Fibroblast of lung (primary cell): Measurements from ENCODE around the gene NSMCE3. TPM values are rescaled to one million over a fixed set of nuclear protein-coding genes. Genes with fewer than 3 reads are reported as not detected.

Experiments
- DNase-seq, 2 donors: peaks; one replicate each; pipeline versions ENCODE4 v3.0.0 to v3.0.0-alpha.2; 2010; ENCODE audit warnings: low read depth in 2 of 2
- H2AFZ ChIP-seq: 2 replicates; pipeline ENCODE4 v1.5.1; 2012; ENCODE audit warnings: low read length, control low read depth, inconsistent platforms
- H3K27ac ChIP-seq: 2 replicates; pipeline ENCODE4 v1.5.1; 2011; ENCODE audit warnings: low read length, control low read depth; ENCODE audit not compliant: insufficient read depth
- H3K27me3 ChIP-seq: 2 replicates; pipeline ENCODE4 v1.5.1; 2011; ENCODE audit warnings: mild to moderate bottlenecking, low read length; ENCODE audit not compliant: control insufficient read depth, insufficient read depth
- H3K36me3 ChIP-seq: 2 replicates; pipeline ENCODE4 v1.5.1; 2011; ENCODE audit warnings: low read length; ENCODE audit not compliant: control insufficient read depth, insufficient read depth
- H3K4me1 ChIP-seq: 2 replicates; pipeline ENCODE4 v1.5.1; 2011; ENCODE audit warnings: low read length; ENCODE audit not compliant: control insufficient read depth, insufficient read depth; ENCODE audit errors: extremely low read depth
- H3K4me2 ChIP-seq: 2 replicates; pipeline ENCODE4 v1.5.1; 2011; ENCODE audit warnings: low read length, control low read depth; ENCODE audit not compliant: insufficient read depth; ENCODE audit errors: extremely low read depth
- H3K4me3 ChIP-seq, 4 experiments: fragments of 200-600 bp in 1 of 4; sonication (generic) in 1 of 4; replicated peaks in 1 of 4; 2 replicates each; pipeline ENCODE4 v1.5.1; 2011 to 2016; ENCODE audit warnings: low read length in 4 of 4, low read depth in 3 of 4, mild to moderate bottlenecking in 3 of 4, control low read depth in 2 of 4, inconsistent platforms in 1 of 4, mixed read lengths in 1 of 4; ENCODE audit not compliant: insufficient read depth in 1 of 4; ENCODE audit errors: control extremely low read depth in 1 of 4
- H3K79me2 ChIP-seq: 2 replicates; pipeline ENCODE4 v1.5.1; 2012; ENCODE audit warnings: mild to moderate bottlenecking, low read length, inconsistent platforms; ENCODE audit not compliant: control insufficient read depth, insufficient read depth
- H3K9ac ChIP-seq: 2 replicates; pipeline ENCODE4 v1.5.1; 2011; ENCODE audit warnings: mild to moderate bottlenecking, low read length, control low read depth; ENCODE audit not compliant: insufficient read depth
- H3K9me3 ChIP-seq: 2 replicates; pipeline ENCODE4 v1.5.1; 2012; ENCODE audit warnings: low read depth, low read length; ENCODE audit not compliant: control insufficient read depth, insufficient read depth
- H4K20me1 ChIP-seq: 2 replicates; pipeline ENCODE4 v1.5.1; 2011; ENCODE audit warnings: low read length; ENCODE audit not compliant: control insufficient read depth, insufficient read depth; ENCODE audit errors: extremely low read depth
- CTCF ChIP-seq, 2 donors: IDR thresholded peaks in 1 of 2; conservative IDR thresholded peaks in 1 of 2; 1 replicate in 1 of 2; 2 replicates in 1 of 2; pipeline ENCODE4 v1.5.1; 2011 to 2012; ENCODE audit warnings: low read length in 2 of 2, control low read depth in 1 of 2, inconsistent platforms in 1 of 2, low read depth in 1 of 2, mild to moderate bottlenecking in 1 of 2
- EZH2 ChIP-seq: IDR thresholded peaks from 2 replicates; pipeline ENCODE4 v1.5.1; 2012; ENCODE audit warnings: low read length, control low read depth, mild to moderate bottlenecking; ENCODE audit errors: missing control alignments
- polyA plus RNA-seq, 2 donors: library from polyadenylated mRNA; depleted of rRNA in 1 of 2; stranded (reverse) in 1 of 2; unstranded in 1 of 2; fragments of >200 nt; gene quantifications; 2 replicates each; pipeline ENCODE4 v1.2.1, GENCODE V29; 2011 to 2012; ENCODE audit warnings: missing spikeins in 1 of 2
- total RNA-seq: library from RNA; depleted of rRNA; stranded (reverse); fragments of >200 nt; gene quantifications from 2 replicates; pipeline ENCODE4 v1.2.1, GENCODE V29; 2014

NSMCE3 gene
- total and polyA plus RNA-seq, 2 donors (not counting 1 experiment from before 2014, with no cell fraction given) = 7.2 to 8.8 TPM

GRCh38 chr15:29266052-29266582, 3.5 kb downstream of the NSMCE3 start:
- TF ChIP-seq EZH2 (no peak), CTCF (conservative IDR thresholded peaks at IDR 0.05 in 1 of 2, IDR thresholded peaks at IDR 0.05 in 1 of 2; ENCODE audit: low read depth in 1 of 2, low read length in 2 of 2) (no peak)
- Histone ChIP-seq H2AFZ (no peak overlapping the region), H3K4me2 (no peak overlapping the region), H3K27ac (no peak overlapping the region), H3K9me3 (no peaks in the 10 kb centered on the region), H3K36me3 (no peaks in the 10 kb centered on the region), H3K79me2 (peaks cover 13% of the 10 kb centered on the region), H3K9ac (no peak overlapping the region), H3K4me3 (no peak overlapping the region), H3K27me3 (no peaks in the 10 kb centered on the region), H3K4me1 (no peaks in the 10 kb centered on the region), H4K20me1 (peaks cover 3% of the 10 kb centered on the region)
- DNase-seq = peak in 1 of 2 donors; percentile 37

GRCh38 chr15:29263289-29263688, 6.3 kb downstream of the NSMCE3 start:
- Histone ChIP-seq H2AFZ (no peak overlapping the region), H3K4me2 (no peak overlapping the region), H3K79me2 (peaks cover 2% of the 10 kb centered on the region), H3K27ac (no peak overlapping the region), H4K20me1 (peaks cover 2% of the 10 kb centered on the region), H3K4me3 (no peak overlapping the region), H3K9me3 (no peaks in the 10 kb centered on the region), H3K27me3 (no peaks in the 10 kb centered on the region), H3K4me1 (no peaks in the 10 kb centered on the region), H3K36me3 (no peaks in the 10 kb centered on the region), H3K9ac (no peak overlapping the region)
- DNase-seq = no peak
- TF ChIP-seq EZH2 (no peak), CTCF (conservative IDR thresholded peaks at IDR 0.05 in 1 of 2, IDR thresholded peaks at IDR 0.05 in 1 of 2; ENCODE audit: low read depth in 1 of 2, low read length in 2 of 2) (no peak)

GRCh38 chr15:29262738-29263137, 6.9 kb downstream of the NSMCE3 start:
- Histone ChIP-seq H3K27ac (no peak overlapping the region), H3K9me3 (no peaks in the 10 kb centered on the region), H3K79me2 (peaks cover 2% of the 10 kb centered on the region), H4K20me1 (peaks cover 2% of the 10 kb centered on the region), H3K36me3 (no peaks in the 10 kb centered on the region), H3K4me2 (no peak overlapping the region), H3K4me1 (no peaks in the 10 kb centered on the region), H3K9ac (no peak overlapping the region), H3K27me3 (no peaks in the 10 kb centered on the region), H2AFZ (no peak overlapping the region), H3K4me3 (no peak overlapping the region)
- TF ChIP-seq CTCF (conservative IDR thresholded peaks at IDR 0.05 in 1 of 2, IDR thresholded peaks at IDR 0.05 in 1 of 2; ENCODE audit: low read depth in 1 of 2, low read length in 2 of 2) = no peak
- no peak for DNase-seq
